Measurements from ENCODE around the gene PDGFB.

- TF ChIP-seq POLR2A (IDR thresholded peaks at IDR 0.05) = no peak
- no peak for TF ChIP-seq CTCF (IDR thresholded peaks at IDR 0.05)
- TF ChIP-seq POLR2AphosphoS5 (IDR thresholded peaks at IDR 0.05) = no peak
These were observed 17.1 kb downstream of the PDGFB start for GRCh38 chr22:39227542-39228272.

Measured in prostate gland (tissue), 2 donors.